ENCODE data around the gene GADL1. TPM values are rescaled to one million over a fixed set of nuclear protein-coding genes. Genes with fewer than 3 reads are reported as not detected.

The GADL1 gene
- total RNA-seq, 1 experiment from 2014 or later, result not detected

GRCh38 chr3:30795176-30795575 lies 99.3 kb downstream of the GADL1 start:
- no peaks in the 10 kb centered on the region for H4K20me1 ChIP-seq (ENCODE audit: insufficient read depth)
- no peak overlapping the region for H3K4me3 ChIP-seq (replicated peaks in 1 of 2; ENCODE audit: low read depth in 1 of 2, low read length in 2 of 2)
- H3K79me2 ChIP-seq (ENCODE audit: insufficient read depth, low read length), result no peaks in the 10 kb centered on the region
- H2AFZ ChIP-seq (ENCODE audit: low read depth, low read length, poor library complexity, severe bottlenecking), result no peak overlapping the region
- no TSS peak for BruUV-seq (replicated peaks)
- no peaks in the 10 kb centered on the region for H3K4me1 ChIP-seq (ENCODE audit: control insufficient read depth in 1 of 2, insufficient read depth in 2 of 2, low read length in 2 of 2)
- ATAC-seq (no peak), DNase-seq (ENCODE audit: low read depth, low spot score) (no peak)
- H3K27ac ChIP-seq (ENCODE audit: low read depth, low read length), result no peak overlapping the region
- H3K4me2 ChIP-seq (ENCODE audit: low read length), result no peak overlapping the region
- H3K9ac ChIP-seq (ENCODE audit: low read length), result no peak overlapping the region
- no peaks in the 10 kb centered on the region for H3K9me2 ChIP-seq (ENCODE audit: insufficient read depth)
- no peaks in the 10 kb centered on the region for H3K27me3 ChIP-seq (ENCODE audit: insufficient read depth, low read length)
- CTCF ChIA-PET, result no interaction called here
- intact Hi-C loops (cut with micrococcal nuclease), result no loop called here
- POLR2A ChIA-PET, result no interaction called here
- H3K9me3 ChIP-seq (ENCODE audit: control insufficient read depth in 1 of 2, insufficient read depth in 1 of 2, low read depth in 1 of 2, low read length in 2 of 2), result no peaks in the 10 kb centered on the region
- RAD21 ChIA-PET (ENCODE audit: low non-redundant PET in 1 of 2, low total read pairs in 2 of 2, uncharacterized antibody in 2 of 2, unreplicated experiment in 2 of 2), result no interaction called here
- TF ChIP-seq, protein P1, sequence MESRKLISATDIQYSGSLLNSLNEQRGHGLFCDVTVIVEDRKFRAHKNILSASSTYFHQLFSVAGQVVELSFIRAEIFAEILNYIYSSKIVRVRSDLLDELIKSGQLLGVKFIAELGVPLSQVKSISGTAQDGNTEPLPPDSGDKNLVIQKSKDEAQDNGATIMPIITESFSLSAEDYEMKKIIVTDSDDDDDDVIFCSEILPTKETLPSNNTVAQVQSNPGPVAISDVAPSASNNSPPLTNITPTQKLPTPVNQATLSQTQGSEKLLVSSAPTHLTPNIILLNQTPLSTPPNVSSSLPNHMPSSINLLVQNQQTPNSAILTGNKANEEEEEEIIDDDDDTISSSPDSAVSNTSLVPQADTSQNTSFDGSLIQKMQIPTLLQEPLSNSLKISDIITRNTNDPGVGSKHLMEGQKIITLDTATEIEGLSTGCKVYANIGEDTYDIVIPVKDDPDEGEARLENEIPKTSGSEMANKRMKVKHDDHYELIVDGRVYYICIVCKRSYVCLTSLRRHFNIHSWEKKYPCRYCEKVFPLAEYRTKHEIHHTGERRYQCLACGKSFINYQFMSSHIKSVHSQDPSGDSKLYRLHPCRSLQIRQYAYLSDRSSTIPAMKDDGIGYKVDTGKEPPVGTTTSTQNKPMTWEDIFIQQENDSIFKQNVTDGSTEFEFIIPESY (IDR thresholded peaks at IDR 0.05; ENCODE audit: extremely low read depth, insufficient replicate concordance, low read length), result no peak
- TF ChIP-seq TCF7L2 (IDR thresholded peaks at IDR 0.05; ENCODE audit: borderline replicate concordance, extremely low read depth, insufficient read depth, insufficient read length), result no peak
- no peak for TF ChIP-seq CTCF (IDR thresholded peaks at IDR 0.05 in 2 of 3, conservative IDR thresholded peaks at IDR 0.05 in 1 of 3; ENCODE audit: borderline replicate concordance in 1 of 3, insufficient read depth in 1 of 3, low read depth in 2 of 3, low read length in 2 of 3)
- TF ChIP-seq SIN3A (IDR thresholded peaks at IDR 0.05; ENCODE audit: low read depth), result no peak
- no peaks in the 10 kb centered on the region for H3K36me3 ChIP-seq (ENCODE audit: control insufficient read depth in 1 of 2, insufficient read depth in 2 of 2, low read length in 2 of 2)

- Histone ChIP-seq H3K9ac (ENCODE audit: low read length) (no peak overlapping the region), H3K4me2 (ENCODE audit: low read length) (no peak overlapping the region), H3K79me2 (ENCODE audit: insufficient read depth, low read length) (no peaks in the 10 kb centered on the region), H2AFZ (ENCODE audit: low read depth, low read length, poor library complexity, severe bottlenecking) (no peak overlapping the region), H3K36me3 (ENCODE audit: control insufficient read depth in 1 of 2, insufficient read depth in 2 of 2, low read length in 2 of 2) (no peaks in the 10 kb centered on the region), H3K9me3 (ENCODE audit: control insufficient read depth in 1 of 2, insufficient read depth in 1 of 2, low read depth in 1 of 2, low read length in 2 of 2) (no peaks in the 10 kb centered on the region), H3K27ac (ENCODE audit: low read depth, low read length) (no peak overlapping the region), H3K4me1 (ENCODE audit: control insufficient read depth in 1 of 2, insufficient read depth in 2 of 2, low read length in 2 of 2) (no peaks in the 10 kb centered on the region), H3K27me3 (ENCODE audit: insufficient read depth, low read length) (no peaks in the 10 kb centered on the region), H3K4me3 (replicated peaks in 1 of 2; ENCODE audit: low read depth in 1 of 2, low read length in 2 of 2) (no peak overlapping the region), H3K9me2 (ENCODE audit: insufficient read depth) (no peaks in the 10 kb centered on the region), H4K20me1 (ENCODE audit: insufficient read depth) (no peaks in the 10 kb centered on the region)
- ChIA-PET RAD21 (ENCODE audit: low non-redundant PET in 1 of 2, low total read pairs in 2 of 2, uncharacterized antibody in 2 of 2, unreplicated experiment in 2 of 2) (no interaction called here), CTCF (no interaction called here), POLR2A (no interaction called here)
- no peak for DNase-seq (ENCODE audit: low read depth, low spot score)
- intact Hi-C loops (cut with micrococcal nuclease), result no loop called here
- BruUV-seq (replicated peaks), result no TSS peak
- ATAC-seq, result no peak
- TF ChIP-seq, protein P1 (IDR thresholded peaks at IDR 0.05; ENCODE audit: extremely low read depth, insufficient replicate concordance, low read length), result no peak
- TF ChIP-seq EGR1 (IDR thresholded peaks at IDR 0.05; ENCODE audit: low read depth) (no peak), EZH2 (IDR thresholded peaks at IDR 0.05) (no peak), ELF1 (IDR thresholded peaks at IDR 0.05; ENCODE audit: borderline replicate concordance, low read depth) (no peak), ZNF274 (IDR thresholded peaks at IDR 0.05; ENCODE audit: low read depth, low read length) (no peak), RAD21 (IDR thresholded peaks at IDR 0.05; ENCODE audit: low read depth) (no peak), SP1 (IDR thresholded peaks at IDR 0.05; ENCODE audit: low read depth) (no peak), FOSL1 (IDR thresholded peaks at IDR 0.05; ENCODE audit: low read depth) (no peak)
- TF ChIP-seq, protein P2, sequence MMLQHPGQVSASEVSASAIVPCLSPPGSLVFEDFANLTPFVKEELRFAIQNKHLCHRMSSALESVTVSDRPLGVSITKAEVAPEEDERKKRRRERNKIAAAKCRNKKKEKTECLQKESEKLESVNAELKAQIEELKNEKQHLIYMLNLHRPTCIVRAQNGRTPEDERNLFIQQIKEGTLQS (IDR thresholded peaks at IDR 0.05), result no peak
- TF ChIP-seq, protein P3, sequence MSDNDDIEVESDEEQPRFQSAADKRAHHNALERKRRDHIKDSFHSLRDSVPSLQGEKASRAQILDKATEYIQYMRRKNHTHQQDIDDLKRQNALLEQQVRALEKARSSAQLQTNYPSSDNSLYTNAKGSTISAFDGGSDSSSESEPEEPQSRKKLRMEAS (IDR thresholded peaks at IDR 0.05), result no peak
These were observed 100.7 kb downstream of the GADL1 start for GRCh38 chr3:30793740-30794139.
